HG02798 (cell line): ENCODE results near the gene TMEM184C.

ENCODE experiments used
- ATAC-seq: cut with Tn5 transposase; IDR thresholded peaks from one replicate; pipeline ENCODE4 v1.9.1; 2021; ENCODE audit warnings: mild to moderate bottlenecking; ENCODE audit not compliant: unreplicated experiment, poor library complexity

The TMEM184C gene

DNA sequence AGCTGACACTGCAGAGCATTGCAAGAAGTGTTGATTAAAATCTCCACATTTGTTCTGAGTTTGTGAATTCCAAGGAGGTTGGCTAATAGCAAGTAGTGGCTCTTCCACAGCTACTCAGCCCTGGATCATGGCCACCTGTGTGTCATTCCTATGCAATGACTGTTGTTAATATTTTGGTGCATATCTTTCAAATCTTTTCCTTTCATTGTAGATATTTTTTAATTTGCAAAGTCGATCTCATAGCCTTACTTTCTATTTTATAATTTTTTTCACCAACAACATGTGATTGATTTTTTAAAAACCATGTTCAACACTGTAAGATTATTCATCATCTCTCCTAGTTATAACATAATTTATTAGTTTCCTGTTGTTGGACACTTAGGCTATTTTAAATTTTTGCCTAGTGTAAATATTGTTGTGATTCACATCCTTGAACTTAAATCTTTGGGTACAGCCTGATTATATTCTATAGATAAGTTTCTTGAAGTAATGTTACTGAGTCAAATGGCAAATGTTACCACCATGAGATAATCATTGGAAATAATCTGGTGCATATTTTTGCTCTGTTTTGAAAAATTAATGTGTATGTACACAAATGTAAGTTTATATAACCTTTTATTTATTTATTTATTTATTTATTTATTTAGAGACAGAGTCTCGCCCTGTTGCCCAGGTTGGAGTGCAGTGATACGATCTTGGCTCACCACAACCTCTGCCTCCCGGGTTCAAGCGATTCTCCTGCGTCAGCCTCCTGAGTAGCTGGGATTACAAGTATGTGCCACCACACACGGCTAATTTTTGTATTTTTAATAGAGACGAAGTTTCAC is 97.6 kb downstream of the TMEM184C start:
- no peak for ATAC-seq

- ATAC-seq, result peak; percentile 90
Observed at GRCh38 chr4:147717878-147718277, 100.7 kb downstream of the TMEM184C start.
